Activated CD4-positive, alpha-beta T cell treated with anti-CD3 and anti-CD28 coated beads for 4 hours (primary cell): Measurements from ENCODE around the gene SNRPA1.

ENCODE experiments used
- DNase-seq, 2 donors: peaks; one replicate each; pipeline ENCODE4 v3.0.0-alpha.2; 2020

Gene SNRPA1

DNA sequence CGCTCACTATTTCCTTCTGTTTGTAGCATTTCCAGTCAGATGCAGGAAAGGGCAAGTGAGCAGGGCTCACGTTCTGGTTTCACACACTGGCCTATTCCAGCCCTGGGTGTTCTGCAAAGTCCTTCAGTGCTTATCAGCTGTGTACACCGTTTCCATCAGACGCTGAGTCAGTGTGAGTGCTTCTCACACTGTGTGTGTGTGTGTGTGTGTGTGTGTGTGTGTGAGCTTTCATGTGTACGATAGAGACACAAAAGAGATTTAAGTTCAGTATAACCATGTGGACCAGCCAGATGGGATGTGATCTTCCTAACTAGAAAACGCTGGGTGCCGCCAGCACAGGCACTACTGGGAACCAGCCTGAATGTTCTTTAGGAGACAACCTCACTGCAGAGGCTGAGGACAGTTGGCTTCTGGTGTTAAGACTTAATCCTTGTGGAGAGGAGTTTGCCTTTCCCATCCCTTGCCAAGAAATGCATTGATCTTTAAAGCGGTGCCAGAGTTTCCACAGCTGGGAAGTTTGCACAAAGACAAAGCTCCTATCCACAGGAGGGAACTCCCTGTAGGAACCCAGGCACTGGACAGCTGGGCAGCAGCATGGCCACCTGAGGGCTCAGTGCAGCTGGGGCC lies 39.3 kb downstream of the SNRPA1 start:
- DNase-seq, result no peak

DNA sequence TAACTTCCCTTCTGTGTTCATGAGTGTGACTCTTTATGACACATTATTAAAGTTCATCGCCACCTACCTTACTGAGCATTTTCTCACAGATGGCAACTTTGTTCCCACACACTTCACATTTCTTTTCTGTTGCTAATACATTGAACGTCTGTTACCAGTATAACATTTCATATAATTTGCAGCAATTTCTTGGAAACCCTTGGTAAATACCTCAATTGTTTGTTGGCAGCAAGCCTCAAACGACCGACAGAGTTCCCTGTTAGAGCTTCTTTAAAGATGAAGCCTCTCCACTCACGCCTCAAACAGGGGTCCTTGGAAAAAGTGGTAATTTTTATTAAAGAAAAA lies 40.0 kb downstream of the SNRPA1 start:
- DNase-seq, result no peak

DNA sequence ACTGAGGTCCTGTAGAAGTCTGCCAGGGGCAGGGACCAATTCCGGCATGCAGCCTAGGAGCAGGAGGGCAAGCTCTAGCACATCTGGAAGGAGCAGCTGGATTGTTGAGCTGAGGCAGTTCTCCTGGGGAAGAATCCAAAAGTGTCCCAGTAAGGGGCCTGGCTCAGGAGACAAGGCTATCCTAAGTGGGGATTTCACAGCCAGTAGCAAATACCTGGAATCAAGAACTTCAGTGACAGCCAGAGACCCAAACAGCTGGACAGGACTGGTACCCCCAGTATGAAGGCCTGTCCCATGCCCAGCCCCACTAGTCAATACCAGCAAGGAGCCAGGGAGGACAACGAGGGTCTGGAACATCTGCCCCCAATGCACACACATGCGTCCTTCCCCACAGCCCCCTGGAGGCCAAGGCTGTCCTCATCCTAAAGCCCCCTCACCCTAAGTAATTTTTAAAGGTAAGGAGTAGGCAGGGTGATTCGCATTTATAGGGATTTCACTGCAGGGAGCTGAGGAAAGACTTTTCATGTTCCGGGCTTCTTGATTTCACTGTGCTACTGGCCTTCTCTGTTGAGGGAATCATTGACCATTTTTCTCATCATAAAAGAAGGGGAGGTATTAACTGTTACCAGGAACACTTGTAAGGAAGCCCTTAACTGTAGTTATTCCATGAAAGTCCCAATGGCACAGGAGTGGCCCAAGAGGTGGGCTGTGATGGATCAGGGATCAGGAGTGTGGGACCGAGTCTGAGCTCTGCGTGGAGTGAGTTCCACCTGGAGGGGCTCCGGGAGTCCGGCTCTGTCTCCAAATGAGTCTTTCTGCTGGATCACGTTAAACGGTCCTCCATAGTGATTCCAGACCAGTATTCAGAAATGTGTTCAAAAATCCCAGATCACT lies 40.6 kb downstream of the SNRPA1 start:
- no peak for DNase-seq

DNA sequence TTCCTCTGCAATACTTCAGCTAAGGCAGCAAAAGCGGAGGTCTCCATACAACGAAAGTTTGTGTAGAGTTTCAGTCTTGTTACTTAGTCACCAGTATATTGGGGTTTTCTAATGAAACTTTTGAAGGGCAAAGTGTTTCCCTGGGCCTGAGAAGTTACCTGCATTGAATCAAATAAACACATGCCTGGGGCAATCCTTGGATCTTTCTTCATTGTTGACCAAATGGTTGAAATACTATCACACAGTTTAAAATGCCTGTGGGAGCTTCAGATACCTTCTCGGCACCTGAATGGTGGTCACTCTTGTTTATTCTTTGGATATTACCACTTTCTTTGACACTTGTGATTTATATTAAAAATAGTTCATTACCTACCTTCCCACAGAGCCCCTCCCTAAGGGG lies 42.2 kb downstream of the SNRPA1 start:
- DNase-seq, result no peak

DNA sequence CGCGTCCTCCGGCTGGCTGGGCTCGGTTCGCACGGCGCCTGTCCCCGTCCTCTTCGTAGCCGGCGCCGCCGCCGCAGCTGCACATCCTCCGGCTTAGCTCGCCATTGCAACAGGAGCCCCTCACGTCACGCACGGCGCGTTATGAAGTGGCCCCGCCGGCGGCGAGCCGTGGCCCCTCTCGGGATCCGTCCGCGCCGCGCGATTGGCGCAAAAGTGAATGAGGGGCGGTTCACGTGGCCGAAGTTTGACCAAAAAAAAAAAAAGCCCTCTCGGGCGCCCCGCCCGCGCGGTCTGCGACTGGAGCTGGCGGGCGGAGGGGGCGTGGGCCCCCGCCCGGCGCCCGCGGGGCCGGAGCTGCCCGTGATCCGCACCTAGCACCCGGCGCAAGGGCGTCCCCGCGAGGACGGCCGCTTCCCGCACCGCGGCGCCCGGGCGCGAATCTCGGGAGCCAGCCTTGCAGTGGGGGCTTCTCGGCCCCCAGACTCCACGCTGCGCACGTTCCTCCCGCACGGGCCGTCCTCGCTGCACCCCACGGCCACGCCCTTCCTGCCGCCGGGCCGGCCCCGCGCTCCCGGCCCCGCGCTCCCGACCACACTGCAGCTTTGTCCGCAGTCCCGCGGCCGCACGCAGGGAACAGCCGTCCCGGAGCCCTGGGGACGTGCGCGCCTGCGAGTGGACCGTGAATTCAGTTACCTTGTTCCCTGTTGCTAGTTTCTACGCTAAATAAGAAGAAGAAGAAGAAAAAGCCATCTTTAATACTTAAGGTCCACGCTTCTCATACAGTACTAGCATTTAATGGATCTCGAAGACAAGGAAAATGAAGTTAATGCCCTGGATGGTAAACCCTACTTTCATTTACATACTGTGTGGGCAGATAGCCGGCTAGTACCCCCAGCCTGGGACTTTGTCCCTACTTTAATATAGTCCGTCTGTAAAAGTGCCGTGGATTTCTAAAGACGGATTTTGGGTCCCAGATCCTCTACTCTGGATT lies 42.9 kb downstream of the SNRPA1 start, which contains the start of gene CHSY1:
Gene CHSY1, minus strand, starts transcription at position 219 of the 991 bp plus-strand sequence. CDS start 592 bp downstream, outside the sequence.
- peak; percentile 80 to 85 for DNase-seq

DNA sequence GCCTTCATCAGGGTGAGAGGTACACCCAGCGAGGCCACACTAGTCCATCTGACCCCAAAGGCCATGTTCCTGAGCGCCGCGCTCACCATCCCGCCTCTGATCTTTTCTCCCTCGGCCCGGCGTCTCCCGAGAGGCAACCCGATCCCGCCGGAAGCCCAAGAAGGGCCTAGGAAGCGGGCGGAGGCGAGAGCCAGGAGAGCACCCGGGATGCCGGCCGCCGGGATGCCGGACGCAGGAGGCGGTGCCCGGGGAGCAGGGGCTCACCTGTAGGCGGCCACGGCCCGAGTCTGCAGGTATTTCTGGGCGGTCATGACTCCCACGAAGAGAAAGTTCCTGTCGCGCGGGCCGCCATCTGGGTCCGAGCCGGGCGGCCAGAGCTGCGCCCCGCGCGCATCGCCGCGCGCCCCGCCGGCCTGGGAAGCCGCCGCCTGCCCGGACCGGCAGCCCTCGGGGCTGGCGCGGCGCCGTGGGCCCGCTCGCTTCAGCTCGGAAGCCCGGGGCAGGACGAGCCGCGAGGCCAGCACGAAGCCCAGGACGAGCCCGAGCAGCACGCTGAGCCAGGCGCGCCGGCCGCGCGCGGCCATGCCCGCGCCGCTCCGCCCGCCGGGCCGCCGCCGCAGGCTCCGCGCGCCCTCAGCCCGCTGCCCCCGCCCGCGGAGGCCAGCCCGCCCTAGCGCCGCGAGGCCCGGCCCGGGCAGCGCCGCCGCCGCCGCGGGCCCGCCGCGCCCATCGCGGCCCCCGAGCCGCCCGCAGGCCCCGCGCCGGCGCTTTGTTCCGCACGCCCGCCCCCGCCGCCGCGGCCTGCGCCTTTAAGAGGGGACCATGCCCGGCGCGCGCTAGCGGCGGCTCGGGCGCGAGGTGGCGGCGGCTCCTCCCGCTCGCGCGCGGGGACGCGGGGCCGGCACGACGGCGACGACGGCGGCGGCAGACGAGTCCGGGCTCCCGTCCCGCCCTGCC lies 43.9 kb downstream of the SNRPA1 start:
- peak in 1 of 2 donors; percentile 23 for DNase-seq

DNA sequence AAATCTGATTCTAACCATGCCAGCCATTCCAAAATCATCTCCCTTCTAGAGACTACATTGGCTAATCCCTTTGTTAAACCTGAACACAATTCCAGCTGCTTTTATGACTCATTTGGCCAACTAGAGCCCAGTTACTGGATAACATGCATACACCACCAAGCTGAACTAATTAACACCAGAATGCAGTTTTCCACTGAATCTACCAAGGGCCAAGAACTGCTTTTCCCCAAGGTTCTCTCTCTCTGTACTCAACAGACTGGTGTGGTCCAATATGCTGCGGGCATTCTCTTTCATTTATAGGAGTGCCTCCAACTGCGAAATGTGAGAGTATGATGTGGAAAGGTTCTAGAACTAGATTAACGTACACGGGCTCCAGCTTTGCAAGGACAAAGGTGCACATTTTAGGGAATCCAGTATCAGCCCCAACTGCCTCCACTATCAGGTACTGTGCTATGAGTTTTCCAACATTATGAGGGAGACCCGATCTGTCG lies 44.7 kb downstream of the SNRPA1 start:
- no peak for DNase-seq

DNA sequence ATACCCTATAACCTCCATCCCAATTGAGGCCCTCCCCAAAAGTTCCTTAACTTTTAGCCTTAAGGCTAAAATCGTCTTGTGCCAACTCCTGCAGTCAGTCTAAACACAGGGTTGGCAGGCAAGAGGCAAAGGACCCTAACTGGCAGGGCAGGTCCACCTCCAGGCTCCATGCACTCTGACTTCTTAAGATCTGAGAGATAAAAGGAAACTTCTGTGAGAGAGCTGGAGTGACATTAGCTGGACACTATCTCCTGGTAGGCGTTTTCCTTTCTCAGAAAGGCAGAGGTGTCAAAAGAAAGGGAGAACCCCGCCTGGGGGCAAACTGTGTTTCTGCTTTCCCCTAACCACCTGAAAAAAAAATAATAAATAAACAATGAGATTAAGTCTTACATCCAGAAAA lies 46.8 kb downstream of the SNRPA1 start:
- DNase-seq, result no peak

DNA sequence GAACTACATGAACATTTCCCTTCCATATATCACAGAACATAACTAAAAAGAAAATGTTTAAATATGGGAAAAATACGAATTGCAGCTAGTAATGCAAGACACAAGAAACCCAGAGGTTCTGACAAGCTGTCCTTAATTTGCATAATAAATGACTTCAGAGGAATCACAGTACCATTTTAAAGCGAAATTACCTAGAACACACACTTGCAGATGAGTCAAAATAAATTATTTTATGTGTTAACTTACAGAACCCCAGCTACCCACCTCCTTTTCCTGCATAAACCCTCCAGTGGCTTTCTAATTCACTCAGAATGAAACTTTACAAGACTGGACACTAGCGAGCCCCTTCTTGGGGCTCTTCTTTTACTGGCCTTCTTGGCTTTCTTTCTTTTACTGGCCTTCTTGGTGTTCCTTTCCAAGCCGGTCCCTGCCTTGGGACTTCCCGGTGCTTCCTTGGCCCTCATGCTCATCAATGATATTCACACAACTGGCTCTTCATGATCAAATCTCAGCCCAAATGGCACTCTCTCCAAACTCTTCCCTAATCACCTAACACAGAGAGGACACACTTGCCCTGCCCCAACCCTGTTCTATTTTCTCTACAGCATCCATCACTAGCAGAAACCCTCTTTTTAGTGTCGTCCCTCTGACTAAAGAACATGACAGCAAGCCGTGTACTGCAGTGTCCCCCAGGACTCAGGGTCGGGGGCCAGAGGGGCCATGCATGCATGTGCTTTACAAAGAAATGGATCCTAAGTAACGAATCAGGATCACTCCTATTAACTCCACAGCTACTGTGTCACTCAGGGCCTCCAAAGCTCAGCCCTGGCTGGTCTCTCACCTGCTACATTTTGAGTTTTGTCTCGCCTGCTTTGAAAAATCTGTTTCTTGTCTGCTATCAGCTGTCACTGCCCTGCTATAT lies 48.0 kb downstream of the SNRPA1 start:
- DNase-seq, result no peak

DNA sequence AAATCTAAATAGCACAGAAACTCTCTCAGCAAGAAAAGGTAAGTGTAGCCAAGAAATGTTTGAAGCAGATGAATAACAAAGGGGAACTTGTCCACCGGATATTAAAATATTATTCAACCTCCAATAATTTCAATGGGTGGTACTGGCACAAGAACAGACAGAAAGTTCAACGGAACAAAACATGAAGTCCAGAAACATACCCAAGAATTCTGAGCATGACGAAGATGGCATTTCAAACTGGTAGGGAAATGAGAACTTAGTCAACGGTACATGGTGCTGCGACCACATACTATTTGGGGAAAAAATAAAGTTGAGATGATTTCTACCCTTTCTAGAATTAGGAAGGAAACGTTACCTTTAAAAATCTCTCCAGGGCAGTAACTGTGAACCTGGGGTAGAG lies 48.7 kb downstream of the SNRPA1 start:
- no peak for DNase-seq

DNA sequence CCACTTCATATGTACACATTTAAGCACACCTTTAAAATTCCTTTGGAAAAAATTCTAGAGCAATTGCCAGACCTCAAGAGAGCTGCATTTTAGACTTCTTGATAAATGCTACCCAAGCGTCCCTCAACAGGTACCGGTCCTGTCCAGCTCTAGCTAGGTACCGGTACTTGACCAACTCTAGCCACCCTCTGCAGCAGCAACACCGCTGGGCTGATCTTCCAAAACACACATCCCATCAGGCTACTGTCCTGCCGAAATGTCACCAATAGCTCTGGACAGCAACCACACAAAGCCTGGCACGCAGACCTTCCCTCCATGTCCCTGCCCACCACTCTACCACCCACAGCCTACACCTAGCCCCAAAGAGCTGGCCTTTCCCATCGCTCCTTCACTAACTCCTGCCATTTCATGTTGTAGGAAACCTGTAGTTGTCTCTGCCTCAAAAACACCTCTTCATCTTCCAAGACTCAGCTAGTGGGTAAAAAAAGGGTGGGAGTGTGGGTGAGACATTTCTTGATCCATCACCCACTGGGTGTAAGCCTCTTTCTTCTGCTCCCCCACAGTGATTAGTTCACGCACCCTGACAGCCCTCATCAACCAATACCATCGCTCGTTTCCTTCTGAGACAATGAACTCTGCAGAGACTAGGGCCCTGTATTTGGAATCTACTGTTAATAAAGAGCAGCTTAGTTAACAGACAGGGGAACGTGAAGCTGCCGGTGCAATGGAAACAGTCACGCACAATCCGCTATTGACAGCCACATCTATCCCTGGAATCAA lies 50.0 kb downstream of the SNRPA1 start:
- no peak for DNase-seq

DNA sequence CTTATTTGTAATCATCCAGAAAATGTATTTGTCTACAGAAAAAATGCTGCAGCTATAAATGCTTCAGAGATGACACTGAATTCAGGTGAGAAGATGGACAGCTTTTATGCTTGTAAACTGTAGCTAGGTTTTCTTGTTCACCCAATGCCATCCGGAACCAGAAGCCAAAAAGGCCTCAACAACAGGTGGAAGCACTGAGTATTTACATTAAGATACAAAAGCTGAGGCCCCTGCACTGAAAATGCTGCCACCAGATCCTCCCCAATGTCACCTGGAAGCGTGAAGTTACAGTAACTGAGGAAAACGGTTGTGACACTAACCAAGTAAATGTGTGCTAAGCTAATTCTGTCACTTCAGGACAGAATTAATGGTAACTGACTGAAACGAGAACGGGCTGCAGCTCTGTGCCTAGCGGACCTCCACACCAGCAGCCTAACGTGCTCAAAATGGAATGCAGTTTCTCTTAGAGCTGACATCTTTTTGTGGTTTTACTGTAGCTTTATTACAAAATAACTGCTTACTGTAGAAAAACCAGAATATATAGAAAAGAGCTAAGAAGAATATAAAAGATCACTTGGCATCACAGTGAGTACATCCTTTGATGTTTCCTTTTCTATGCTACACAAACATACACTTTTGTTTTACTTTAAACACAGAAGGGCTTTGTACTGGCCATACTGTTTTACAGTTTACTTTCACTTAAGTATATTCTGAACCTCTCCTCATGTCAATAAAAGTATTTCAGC lies 50.8 kb downstream of the SNRPA1 start:
- DNase-seq, result no peak

DNA sequence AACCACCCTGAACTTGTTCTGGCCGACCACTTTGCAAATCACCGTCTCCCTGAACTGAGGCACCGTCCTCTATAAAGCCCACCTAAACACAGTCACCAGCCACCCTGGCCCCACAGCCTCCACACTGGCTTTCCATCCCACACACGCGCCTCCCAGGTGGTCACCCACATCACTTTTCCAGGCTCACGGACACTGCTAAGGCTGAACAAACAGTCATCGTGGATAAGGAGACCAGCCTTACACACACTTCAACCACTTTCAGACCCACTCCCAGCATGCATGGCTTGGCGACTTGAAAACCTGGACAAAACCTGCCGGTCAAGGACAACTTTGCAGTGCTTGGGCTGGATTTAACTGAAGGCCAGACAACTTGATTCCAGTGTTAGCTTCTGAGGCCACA lies 51.6 kb downstream of the SNRPA1 start:
- DNase-seq, result no peak

DNA sequence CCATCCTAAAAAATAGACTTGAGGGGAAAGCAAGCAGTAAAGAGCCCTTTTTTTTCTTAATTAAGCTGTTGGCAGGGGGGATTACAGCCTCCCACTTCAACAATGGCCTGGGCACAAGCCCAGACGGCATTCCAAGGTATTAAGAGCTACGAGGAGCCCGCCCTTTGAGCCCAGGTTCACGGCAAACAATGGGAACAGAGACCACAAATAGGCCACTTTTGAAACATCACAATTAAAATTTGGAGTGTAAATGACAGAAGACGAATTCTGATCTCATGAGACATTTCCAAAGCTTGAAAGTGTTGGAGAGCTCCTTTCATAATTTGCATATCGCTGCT lies 52.1 kb downstream of the SNRPA1 start:
- DNase-seq, result no peak

DNA sequence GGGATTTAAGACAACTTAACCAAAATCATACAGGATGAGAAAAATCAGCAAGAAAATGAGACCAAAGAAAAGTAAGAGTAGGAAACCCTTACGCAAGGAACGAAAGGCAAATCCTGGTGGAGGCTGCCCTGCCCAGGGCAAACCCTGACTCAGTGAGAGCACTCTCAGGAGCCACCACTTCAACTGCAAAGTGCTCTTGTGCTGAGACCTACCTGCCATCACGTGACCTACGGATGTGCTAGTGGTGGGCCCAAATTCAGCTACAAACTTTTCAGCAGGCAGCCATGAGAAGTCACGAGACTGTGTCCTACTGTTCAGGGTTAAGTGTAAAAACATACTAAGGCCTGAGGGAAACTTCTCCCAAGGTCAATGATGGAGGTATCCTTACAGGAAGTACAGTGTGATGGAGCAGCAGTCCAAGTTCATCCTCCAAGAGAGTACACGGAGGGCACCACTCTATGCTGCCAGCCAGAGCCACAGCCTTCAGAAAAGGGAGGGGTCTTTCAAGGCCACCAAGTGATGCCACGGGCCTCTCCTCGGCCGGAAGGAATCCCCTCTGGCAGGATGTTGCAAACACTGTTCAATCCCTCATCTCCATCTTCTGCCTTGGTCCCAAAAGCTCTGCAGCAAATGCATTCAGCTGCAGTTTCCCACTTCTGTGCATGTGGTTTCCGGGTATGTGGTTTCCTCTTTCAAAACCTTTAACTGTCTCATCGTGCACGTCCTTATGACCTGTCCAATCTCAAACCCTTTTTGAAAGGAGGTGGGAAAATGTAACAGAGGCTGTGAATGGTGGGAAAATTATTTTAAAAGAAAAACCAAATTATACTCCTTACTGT lies 52.7 kb downstream of the SNRPA1 start:
- DNase-seq, result peak; percentile 32 to 35

DNA sequence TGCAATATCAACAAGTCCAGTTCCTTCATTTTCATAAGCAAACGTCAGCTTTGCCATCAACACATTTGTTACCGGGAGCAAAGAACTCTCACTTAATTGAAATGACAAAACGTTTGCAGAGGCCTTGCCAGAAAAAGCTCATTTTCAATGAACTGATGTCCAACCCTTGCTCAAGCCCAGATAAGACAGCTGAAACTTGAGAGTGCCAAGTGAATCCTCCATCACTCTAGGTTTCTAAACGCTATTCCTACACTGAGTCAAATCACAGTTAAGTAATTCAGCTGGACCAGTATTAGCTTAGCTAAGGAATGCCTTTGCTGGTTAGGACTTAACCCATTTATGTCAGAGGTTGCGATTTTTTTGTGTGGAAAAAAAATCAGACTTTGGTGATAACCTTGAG lies 54.7 kb downstream of the SNRPA1 start:
- no peak for DNase-seq

DNA sequence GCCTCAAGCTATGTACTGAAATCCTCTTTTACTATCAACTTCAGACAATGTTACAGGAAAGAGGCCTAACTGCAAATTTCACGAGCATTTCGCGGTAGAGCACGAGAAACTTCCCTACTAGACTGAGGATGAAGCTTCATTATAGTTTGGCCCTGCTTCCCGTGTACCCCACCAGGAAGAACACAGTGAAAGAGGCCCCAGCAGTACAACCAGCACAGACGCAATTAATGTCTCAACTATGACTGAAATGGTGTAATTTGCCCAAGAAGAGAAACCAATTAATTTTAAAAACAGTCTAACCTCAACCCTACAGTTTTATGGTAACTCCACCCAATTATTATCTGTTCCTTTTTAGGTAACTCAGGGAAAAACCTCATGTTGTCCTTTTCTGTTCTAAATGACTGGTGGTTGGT lies 55.3 kb downstream of the SNRPA1 start:
- no peak for DNase-seq

DNA sequence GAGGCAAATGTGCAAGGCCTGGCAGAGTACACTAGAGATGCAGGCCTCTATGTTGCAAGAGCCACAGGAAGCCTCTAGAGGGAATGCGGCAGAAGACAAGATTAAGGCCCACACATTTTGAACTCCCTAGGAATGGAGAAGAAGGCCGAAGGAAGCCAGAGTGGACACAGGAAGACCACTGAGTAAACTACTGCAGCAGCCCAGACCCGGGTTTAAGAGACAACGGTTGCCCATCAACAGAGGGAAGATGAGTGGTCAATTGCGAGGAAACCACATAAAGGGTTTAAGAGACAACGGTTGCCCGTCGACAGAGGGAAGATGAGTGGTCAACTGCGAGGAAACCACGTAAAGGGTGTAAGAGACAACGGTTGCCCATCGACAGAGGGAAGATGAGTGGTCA lies 57.8 kb downstream of the SNRPA1 start:
- no peak for DNase-seq
